CD4-positive, alpha-beta T cell (primary cell): ENCODE measurements around the gene CAMKK2. TPM values are rescaled to one million over a fixed set of nuclear protein-coding genes. Genes with fewer than 3 reads are reported as not detected.

Experiments used
- ATAC-seq: fragments of 200-7000 bp; cut with Tn5 transposase; one replicate; pipeline ENCODE4 v1.10.0; 2022; ENCODE audit warnings: mild to moderate bottlenecking; ENCODE audit not compliant: poor library complexity
- CTCF ChIA-PET: fragments of 350-600 bp; sonication (Branson Sonifier 250); formaldehyde crosslinking; loops from one replicate; lab custom pipeline; 2021; ENCODE audit warnings: antibody characterized with exemption, inconsistent platforms; lab: Charles Lee
- POLR2A ChIA-PET: fragments of 350-600 bp; sonication (Branson Sonifier 250); formaldehyde crosslinking; loops from one replicate; lab custom pipeline; 2021; ENCODE audit warnings: antibody characterized with exemption, inconsistent platforms; lab: Charles Lee
- DNase-seq, 14 experiments: peaks; one replicate each; pipeline ENCODE4 v3.0.0-alpha.2; 2013 to 2020; ENCODE audit warnings: mixed read lengths in 2 of 14
- H3K27ac ChIP-seq, 2 donors: one replicate each; pipeline versions ENCODE4 v1.5.1 to v1.7.0; 2013; ENCODE audit warnings: low read length in 2 of 2, low read depth in 1 of 2, mild to moderate bottlenecking in 1 of 2
- H3K27me3 ChIP-seq, 2 experiments: 1 replicate in 1 of 2; 2 replicates in 1 of 2; pipeline versions ENCODE4 v1.6.1 to v1.7.0; 2013; ENCODE audit warnings: low read length in 2 of 2, control low read depth in 1 of 2, mild to moderate bottlenecking in 1 of 2, moderate library complexity in 1 of 2; ENCODE audit not compliant: insufficient read depth in 2 of 2, control insufficient read depth in 1 of 2
- H3K36me3 ChIP-seq: one replicate; pipeline ENCODE4 v1.6.1; 2013; ENCODE audit warnings: low read length, control low read depth; ENCODE audit not compliant: insufficient read depth
- H3K4me1 ChIP-seq: one replicate; pipeline ENCODE4 v1.6.1; 2013; ENCODE audit warnings: low read length, control low read depth; ENCODE audit not compliant: insufficient read depth
- H3K4me3 ChIP-seq: one replicate; pipeline ENCODE4 v1.5.1; 2013; ENCODE audit warnings: mild to moderate bottlenecking, low read length, moderate library complexity
- H3K9me3 ChIP-seq, 2 experiments: 1 replicate in 1 of 2; 2 replicates in 1 of 2; pipeline versions ENCODE4 v1.6.1 to v1.7.0; 2013; ENCODE audit warnings: low read length in 2 of 2, mild to moderate bottlenecking in 2 of 2, control low read depth in 1 of 2, moderate library complexity in 1 of 2; ENCODE audit not compliant: control insufficient read depth in 1 of 2, insufficient read depth in 1 of 2
- H3K27ac Mint-ChIP-seq: one replicate; pipeline ENCODE4 v1.8.0; 2020; ENCODE audit warnings: mixed read lengths
- H3K27me3 Mint-ChIP-seq: one replicate; pipeline ENCODE4 v1.8.0; 2021; ENCODE audit warnings: mixed read lengths
- H3K36me3 Mint-ChIP-seq: one replicate; pipeline ENCODE4 v1.8.0; 2021; ENCODE audit warnings: low read depth, mixed read lengths
- H3K4me1 Mint-ChIP-seq: one replicate; pipeline ENCODE4 v1.8.0; 2021; ENCODE audit warnings: low read depth, mixed read lengths
- H3K4me3 Mint-ChIP-seq: one replicate; pipeline ENCODE4 v1.8.0; 2020; ENCODE audit warnings: mild to moderate bottlenecking, mixed read lengths
- H3K9me3 Mint-ChIP-seq: one replicate; pipeline ENCODE4 v1.8.0; 2020; ENCODE audit warnings: mixed read lengths
- CTCF ChIP-seq: fragments of 200-600 bp; IDR thresholded peaks from one replicate; pipeline ENCODE4 v1.8.0; 2022; ENCODE audit warnings: antibody characterized with exemption, mild to moderate bottlenecking
- intact Hi-C, 2 experiments: fragments of 100-400 bp; cut with DNase I in 1 of 2; cut with micrococcal nuclease in 1 of 2; formaldehyde crosslinking; loops; one replicate each; pipeline versions ENCODE4 v1.15.1 to v1.9.0; 2023 to 2025; cut with DNase I, micrococcal nuclease
- total RNA-seq, 174 experiments: library from RNA in 2 of 174; stranded (reverse) in 2 of 174; gene quantifications; one replicate each; pipeline ENCODE4 v1.2.3 and lab custom pipeline; 2021 to 2026

Gene CAMKK2
- total RNA-seq, 2 experiments from 2014 or later, result 6.7 to 6.8 TPM

GRCh38 chr12:121277374-121277759 is 19.1 kb downstream of the CAMKK2 start:
- no peaks in the 10 kb centered on the region for H3K27me3 ChIP-seq
- intact Hi-C loops, result no loop called here
- Mint-ChIP-seq H3K4me1 (peaks cover 6% of the 10 kb centered on the region), H3K36me3 (peaks cover 31% of the 10 kb centered on the region), H3K4me3 (no peak overlapping the region), H3K9me3 (no peaks in the 10 kb centered on the region), H3K27me3 (no peaks in the 10 kb centered on the region), H3K27ac (no peak overlapping the region)
- ChIA-PET POLR2A (no interaction called here), CTCF (no interaction called here)
- no peak overlapping the region for H3K4me3 ChIP-seq
- DNase-seq, result peak in 2 of 14 experiments; percentile 26 to 43
- no peak for TF ChIP-seq CTCF
- ATAC-seq, result no peak
- H3K9me3 ChIP-seq, result no peaks in the 10 kb centered on the region
- no peaks in the 10 kb centered on the region for H3K4me1 ChIP-seq
- H3K36me3 ChIP-seq, result peaks cover 19% of the 10 kb centered on the region
- peak overlapping the region in 1 of 2 donors; percentile 45 for H3K27ac ChIP-seq

DNA sequence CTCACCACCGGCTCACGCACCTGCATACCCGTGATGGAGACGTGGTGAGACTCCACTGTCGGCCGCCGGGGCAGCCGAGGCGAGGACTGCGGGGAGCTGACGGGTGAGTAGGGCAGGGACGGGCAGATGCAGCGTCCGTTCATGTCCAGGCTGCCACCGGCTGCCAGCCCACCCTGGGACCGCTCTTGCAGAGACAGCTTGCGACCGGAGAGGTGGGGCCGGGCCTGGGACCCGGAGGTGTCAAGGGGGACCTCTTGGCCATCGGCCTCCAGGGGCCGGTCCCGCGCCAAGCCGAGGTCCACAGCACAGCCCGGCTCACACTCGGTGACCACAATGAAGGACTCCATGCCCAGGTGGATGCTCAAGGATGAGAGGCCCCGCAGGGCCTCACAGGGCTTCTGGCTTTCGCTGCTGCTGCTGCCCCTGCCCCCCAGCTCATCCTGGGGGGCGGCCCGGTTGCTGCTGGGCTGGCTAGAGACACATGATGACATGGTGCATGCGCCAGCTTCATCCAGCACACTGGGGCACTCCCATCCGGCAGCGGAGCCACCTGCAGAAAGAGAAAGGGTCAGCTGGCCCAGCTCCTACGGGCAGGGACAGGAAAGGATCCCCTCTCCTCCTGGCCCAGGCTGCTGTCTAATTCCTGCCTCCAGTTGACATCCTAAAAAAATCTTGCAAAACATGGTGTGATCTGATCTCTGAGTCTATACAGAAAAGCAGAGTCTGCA is 22.3 kb downstream of the CAMKK2 start:
- Histone ChIP-seq H3K36me3 (peaks cover 30% of the 10 kb centered on the region), H3K9me3 (no peaks in the 10 kb centered on the region), H3K4me3 (no peak overlapping the region), H3K27me3 (no peaks in the 10 kb centered on the region), H3K4me1 (no peaks in the 10 kb centered on the region), H3K27ac (no peak overlapping the region)
- Mint-ChIP-seq H3K27me3 (no peaks in the 10 kb centered on the region), H3K27ac (no peak overlapping the region), H3K36me3 (peaks cover 43% of the 10 kb centered on the region), H3K9me3 (no peaks in the 10 kb centered on the region), H3K4me1 (peaks cover 6% of the 10 kb centered on the region), H3K4me3 (no peak overlapping the region)
- TF ChIP-seq CTCF, result no peak
- DNase-seq (no peak), ATAC-seq (no peak)
- intact Hi-C loops, result no loop called here
- CTCF ChIA-PET, result no interaction called here
- POLR2A ChIA-PET, result interaction anchor here (1.0 kb wide), 1 partner anchor 34 kb away, joined by 3 read pairs; no protein-coding TSS in a partner anchor

DNA sequence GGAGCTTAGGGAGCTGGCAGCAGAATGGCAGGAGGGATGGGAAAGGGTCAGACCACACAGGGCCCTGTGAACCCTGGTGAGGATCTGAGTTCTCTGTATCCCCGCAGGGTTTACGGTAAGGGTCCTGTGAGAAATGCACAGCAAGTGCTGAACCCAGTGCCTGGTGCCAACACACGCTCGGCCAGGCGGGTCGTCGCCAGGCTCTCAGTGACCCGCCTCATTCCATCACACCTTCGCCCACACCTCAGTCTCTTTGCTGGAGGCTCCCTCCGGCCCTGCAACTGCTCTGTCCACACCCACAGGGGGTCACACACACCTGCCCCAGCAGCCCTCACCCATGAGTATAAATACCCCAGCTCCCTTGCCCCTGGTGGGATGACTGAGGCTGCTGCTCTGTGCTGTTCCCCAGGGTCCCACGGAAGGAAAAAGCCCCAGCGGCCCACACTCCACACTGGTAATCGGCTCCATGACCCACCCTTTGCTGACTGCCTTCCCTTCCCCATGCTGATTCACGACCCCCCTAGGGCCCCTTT is 23.1 kb downstream of the CAMKK2 start:
- Histone ChIP-seq H3K4me3 (no peak overlapping the region), H3K27me3 (no peaks in the 10 kb centered on the region), H3K9me3 (no peaks in the 10 kb centered on the region), H3K36me3 (peaks cover 35% of the 10 kb centered on the region), H3K4me1 (no peaks in the 10 kb centered on the region), H3K27ac (no peak overlapping the region)
- CTCF ChIA-PET, result no interaction called here
- no peaks in the 10 kb centered on the region for H3K9me3 Mint-ChIP-seq
- peaks cover 44% of the 10 kb centered on the region for H3K36me3 Mint-ChIP-seq
- H3K4me1 Mint-ChIP-seq, result peaks cover 6% of the 10 kb centered on the region
- intact Hi-C loops, result no loop called here
- no peak overlapping the region for H3K4me3 Mint-ChIP-seq
- no peak for DNase-seq
- ATAC-seq, result no peak
- H3K27me3 Mint-ChIP-seq, result no peaks in the 10 kb centered on the region
- no peak overlapping the region for H3K27ac Mint-ChIP-seq
- TF ChIP-seq CTCF, result no peak
- POLR2A ChIA-PET, result interaction anchor here (1.0 kb wide), 1 partner anchor 33 kb away, joined by 3 read pairs; no protein-coding TSS in a partner anchor
